Heart right ventricle (tissue), 16 donors: ENCODE measurements around the gene TNKS1BP1. TPM values are rescaled to one million over a fixed set of nuclear protein-coding genes. Genes with fewer than 3 reads are reported as not detected.
A peak's percentile ranks its signal among the peaks of the same experiment; 100 is the strongest.
"Not testable (repeated sequence)": the region's sequence is repeated elsewhere in the genome, so short reads cannot be mapped to it uniquely, and the experiment has no call there.

Source experiments
- ATAC-seq, 8 donors: fragments of 200-7000 bp; cut with Tn5 transposase; one replicate each; pipeline ENCODE4 v1.9.1; 2020; ENCODE audit warnings: mild to moderate bottlenecking in 8 of 8, moderate library complexity in 8 of 8, moderate number of reproducible peaks in 1 of 8
- DNase-seq, 2 donors: peaks; one replicate each; pipeline ENCODE4 v3.0.0-alpha.2; 2020
- H3K27ac ChIP-seq, 10 donors: fragments of 200-600 bp; sonication (generic) in 2 of 10; one replicate each; pipeline versions ENCODE4 v1.5.0 to v1.8.0; 2020 to 2022; ENCODE audit warnings: mild to moderate bottlenecking in 3 of 10
- H3K27me3 ChIP-seq, 7 donors: fragments of 200-600 bp; one replicate each; pipeline ENCODE4 v1.8.0; 2021 to 2022; ENCODE audit warnings: mild to moderate bottlenecking in 2 of 7
- H3K36me3 ChIP-seq, 9 donors: fragments of 200-600 bp; sonication (generic) in 1 of 9; one replicate each; pipeline versions ENCODE4 v1.5.0 to v1.8.0; 2020 to 2022; ENCODE audit warnings: mild to moderate bottlenecking in 2 of 9
- H3K4me1 ChIP-seq, 9 donors: fragments of 200-600 bp; sonication (generic) in 1 of 9; one replicate each; pipeline versions ENCODE4 v1.5.0 to v1.8.0; 2020 to 2022; ENCODE audit warnings: mild to moderate bottlenecking in 4 of 9
- H3K4me3 ChIP-seq, 10 donors: fragments of 200-600 bp; sonication (generic) in 2 of 10; one replicate each; pipeline versions ENCODE4 v1.5.0 to v1.8.0; 2020 to 2022; ENCODE audit warnings: mild to moderate bottlenecking in 7 of 10, moderate library complexity in 2 of 10
- H3K9me3 ChIP-seq, 11 donors: fragments of 200-600 bp in 10 of 11; sonication (generic) in 2 of 11; one replicate each; pipeline versions ENCODE4 v1.5.0 to v1.8.0; 2013 to 2022; ENCODE audit warnings: mild to moderate bottlenecking in 2 of 11, control low read depth in 1 of 11, moderate library complexity in 1 of 11
- CTCF ChIP-seq, 9 donors: fragments of 200-600 bp; sonication (generic) in 2 of 9; IDR thresholded peaks; one replicate each; pipeline versions ENCODE4 v1.5.0 to v1.8.0; 2021 to 2022; ENCODE audit warnings: antibody characterized with exemption in 9 of 9, mild to moderate bottlenecking in 5 of 9, moderate library complexity in 1 of 9
- WGBS, 2 donors: extraction: QIAGEN DNeasy Blood & Tissue Kit; methylation state at CpG; one replicate each; pipeline ENCODE4 v1.1.7; 2013; ENCODE audit warnings: inconsistent platforms in 1 of 2; 5-methylcytosine and 5-hydroxymethylcytosine counted together
- intact Hi-C, 10 donors: fragments of 100-400 bp; cut with DNase I; formaldehyde crosslinking; loops; one replicate each; pipeline versions ENCODE4 v1.11.1 to v1.14.2; 2022
- polyA plus RNA-seq, 2 donors: library from polyadenylated mRNA; stranded (reverse); fragments of 200-250 nt; gene quantifications; one replicate each; pipeline ENCODE4 v1.2.3, GENCODE V29; 2013
- total RNA-seq, 10 donors: library from RNA; stranded (reverse); fragmentation: NEBNext Ultra II Directional in 3 of 10; extraction: Animal tissue kit (Norgen Biotek cat#: 25700) in 3 of 10; gene quantifications; one replicate each; pipeline versions ENCODE4 v1.2.1 to v1.2.4, GENCODE V29; 2021 to 2023
- donor health status: Arrhythmogenic right ventricular cardiomyopathy.
- donor health status: ischemic (EF 13 %, LVEDD 7.1; RV severe dilation, severe dysfunction).
- donor health status: healthy with polysubstance abuse.
- donor health status: DM: no; HTN: yes; CAD: no.
- donor health status: DM: no; HTN: no; CAD: no.
- donor health status: ischemic (EF 25% LVEDD 6.9; RV normal size, moderate dysfunction).
- donor health status: ischemic (EF 25% LVEDD 5.7; RV mildly dilated, moderate dysfunction).
- donor health status: healthy.
- donor health status: DM: yes; HTN: yes; CAD: no.
- donor health status: Ischemic cardiomyopathy.
- donor health status: ischemic (EF 35%, LVEDD 5.7; RV mildly dilated, moderate dysfunction).
- donor health status: nonischemic (EF 11% LVEDD 7.7; RV severe dilation, severe dysfunction).
- donor health status: DM: yes; HTN: yes; CAD: no.
- donor health status: PGD.
- donor health status: ischemic (EF 29% LVEDD 5.4; RV normal size, mild dysfunction).
- donor health status: nonischemic (EF 23%, LVEDD 6.1; RV moderate dilation, normal function).

Gene TNKS1BP1
- total and polyA plus RNA-seq, 12 donors = 19.9 to 118 (median 37.0) TPM

- no peaks in the 10 kb centered on the region for H3K36me3 ChIP-seq
- H3K27me3 ChIP-seq = no peaks in the 10 kb centered on the region
- DNase-seq (no peak), ATAC-seq (peak in 7 of 8 donors; percentile 26 to 46 (median 37))
- intact Hi-C loops = no loop called here
- no peak for TF ChIP-seq CTCF (IDR thresholded peaks at IDR 0.05)
- H3K4me1 ChIP-seq = peaks cover 0 to 21% (median 10%) of the 10 kb centered on the region in 9 donors
- no peak overlapping the region for H3K4me3 ChIP-seq
- WGBS, 2 donors = 27 to 29% methylated on average over 11 of the region's 11 CpGs
- peak overlapping the region in 6 of 10 donors; percentile 39 to 64 (median 52) for H3K27ac ChIP-seq
- H3K9me3 ChIP-seq = no peaks in the 10 kb centered on the region
Observed at GRCh38 chr11:57288771-57289579, 35.8 kb downstream of the TNKS1BP1 start.

GRCh38 chr11:57287884-57288283, 36.9 kb downstream of the TNKS1BP1 start:
- Histone ChIP-seq H3K27me3 (no peaks in the 10 kb centered on the region), H3K9me3 (no peaks in the 10 kb centered on the region), H3K36me3 (no peaks in the 10 kb centered on the region), H3K4me1 (peaks cover 0 to 17% (median 10%) of the 10 kb centered on the region in 9 donors), H3K4me3 (no peak overlapping the region), H3K27ac (no peak overlapping the region)
- ATAC-seq = no peak
- WGBS, 2 donors = 91 to 94% methylated on average over 3 of the region's 3 CpGs
- DNase-seq = no peak
- TF ChIP-seq CTCF (IDR thresholded peaks at IDR 0.05) = no peak
- intact Hi-C loops = no loop called here

- TF ChIP-seq CTCF (IDR thresholded peaks at IDR 0.05) = no peak
- intact Hi-C loops = no loop called here
- Histone ChIP-seq H3K4me3 (no peak overlapping the region), H3K27me3 (no peaks in the 10 kb centered on the region), H3K27ac (no peak overlapping the region), H3K4me1 (peaks cover 0 to 10% (median 2%) of the 10 kb centered on the region in 9 donors), H3K9me3 (no peaks in the 10 kb centered on the region), H3K36me3 (no peaks in the 10 kb centered on the region)
- ATAC-seq (no peak), DNase-seq (no peak)
- WGBS, 2 donors = 90 to 94% methylated on average over 2 of the region's 2 CpGs
Observed at GRCh38 chr11:57283231-57283990, 41.3 kb downstream of the TNKS1BP1 start.

- H3K27ac ChIP-seq, intact Hi-C loops, H3K36me3 ChIP-seq, H3K4me3 ChIP-seq, H3K9me3 ChIP-seq, DNase-seq, H3K27me3 ChIP-seq, ATAC-seq: not testable (repeated sequence)
- 82 to 93% methylated on average over 6 of the region's 6 CpGs for WGBS, 2 donors
- H3K4me1 ChIP-seq = peaks cover 0 to 25% (median 20%) of the 10 kb centered on the region in 9 donors
Observed at GRCh38 chr11:57281546-57281945, 43.2 kb downstream of the TNKS1BP1 start.
